GM12878 (cell line): ENCODE data around the gene CHD6. TPM values are rescaled to one million over a fixed set of nuclear protein-coding genes. Genes with fewer than 3 reads are reported as not detected.

Source experiments
- ATAC-seq: fragments of 200-7000 bp; cut with Tn5 transposase; 3 replicates; pipeline ENCODE4 v1.9.1; 2020; ENCODE audit warnings: mild to moderate bottlenecking, moderate library complexity
- BruUV-seq: library from RNA; stranded (reverse); fragments of 400-500 nt; replicated peaks from 2 replicates; lab custom pipeline; 2021; lab: Mats Ljungman, UMichigan
- CTCF ChIA-PET: fragments of 300-600 bp; sonication (Branson Sonifier 250); formaldehyde crosslinking; extraction: SDS; loops from one replicate; lab custom pipeline; 2021; ENCODE audit warnings: inconsistent platforms; lab: Yijun Ruan, JAX
- POLR2A ChIA-PET: fragments of 350-600 bp; formaldehyde crosslinking; extraction: SDS; loops from one replicate; lab custom pipeline; 2021; ENCODE audit warnings: inconsistent platforms; lab: Charles Lee
- RAD21 ChIA-PET: fragments of 300-600 bp; sonication (Branson Sonifier 250); formaldehyde crosslinking; loops from one replicate; lab custom pipeline; 2023; ENCODE audit warnings: antibody characterized with exemption; ENCODE audit not compliant: unreplicated experiment; lab: Charles Lee
- SMC1A ChIA-PET: fragments of 300-600 bp; sonication (Branson Sonifier 250); formaldehyde crosslinking; loops from one replicate; lab custom pipeline; 2023; ENCODE audit not compliant: unreplicated experiment, uncharacterized antibody; lab: Charles Lee
- DNase-seq: peaks from one replicate; pipeline ENCODE4 v3.0.0-alpha.2; 2011; ENCODE audit warnings: low read depth, low spot score
- FAIRE-seq: peaks from 3 replicates; lab custom pipeline; 2011; peaks lifted over from hg19 to GRCh38; lab: Jason Lieb, UNC
- H2AFZ ChIP-seq: 2 replicates; pipeline ENCODE4 v1.6.0; 2011; ENCODE audit warnings: low read depth, low read length, control low read depth; ENCODE audit not compliant: control insufficient read depth
- H3K27ac ChIP-seq: 2 replicates; pipeline ENCODE4 v1.5.1; 2011; ENCODE audit warnings: control low read depth; ENCODE audit not compliant: control insufficient read depth, insufficient read depth
- H3K27me3 ChIP-seq, 2 experiments: replicated peaks in 1 of 2; 2 replicates each; pipeline versions ENCODE4 v1.6.0 to v1.6.1; 2011; ENCODE audit warnings: low read length in 1 of 2; ENCODE audit not compliant: control insufficient read depth in 2 of 2, insufficient read depth in 2 of 2
- H3K36me3 ChIP-seq, 2 experiments: 2 replicates each; pipeline ENCODE4 v1.5.1; 2011; ENCODE audit warnings: low read length in 1 of 2; ENCODE audit not compliant: control insufficient read depth in 2 of 2, insufficient read depth in 2 of 2
- H3K4me1 ChIP-seq: 2 replicates; pipeline ENCODE4 v1.6.1; 2011; ENCODE audit warnings: mild to moderate bottlenecking, low read length, moderate library complexity, mixed read lengths; ENCODE audit not compliant: control insufficient read depth, insufficient read depth
- H3K4me2 ChIP-seq: 2 replicates; pipeline ENCODE4 v1.6.0; 2011; ENCODE audit warnings: control low read depth; ENCODE audit not compliant: control insufficient read depth, insufficient read depth
- H3K4me3 ChIP-seq: fragments of 200-600 bp; sonication (generic); 2 replicates; pipeline ENCODE4 v1.5.1; 2016
- H3K79me2 ChIP-seq: 2 replicates; pipeline ENCODE4 v1.6.0; 2011; ENCODE audit warnings: low read length; ENCODE audit not compliant: control insufficient read depth, insufficient read depth
- H3K9ac ChIP-seq: 2 replicates; pipeline ENCODE4 v1.8.0; 2011; ENCODE audit warnings: low read length, control low read depth, mixed read lengths; ENCODE audit not compliant: control insufficient read depth, insufficient read depth
- H3K9me3 ChIP-seq: replicated peaks from 3 replicates; pipeline ENCODE4 v1.5.1; 2011; ENCODE audit warnings: mild to moderate bottlenecking, low read length; ENCODE audit not compliant: control insufficient read depth, insufficient read depth
- H4K20me1 ChIP-seq: 2 replicates; pipeline ENCODE4 v1.6.0; 2011; ENCODE audit not compliant: control insufficient read depth, insufficient read depth
- ATF7 ChIP-seq: fragments of 450-650 bp; IDR thresholded peaks from 2 replicates; pipeline ENCODE4 v1.6.1; 2016; ENCODE audit warnings: low read depth, mild to moderate bottlenecking
- E4F1 ChIP-seq: fragments of 450-650 bp; IDR thresholded peaks from 2 replicates; pipeline ENCODE4 v1.6.1; 2018; ENCODE audit warnings: borderline replicate concordance, mild to moderate bottlenecking; ENCODE audit not compliant: partially characterized antibody
- KDM1A ChIP-seq: fragments of 200-600 bp; sonication (generic); IDR thresholded peaks from 2 replicates; pipeline ENCODE4 v1.6.1; 2016; ENCODE audit warnings: borderline replicate concordance
- NR2C1 ChIP-seq: fragments of 450-650 bp; IDR thresholded peaks from 2 replicates; pipeline ENCODE4 v1.6.1; 2017; ENCODE audit warnings: antibody characterized with exemption, mild to moderate bottlenecking, moderate library complexity
- PAX5 ChIP-seq: IDR thresholded peaks from 2 replicates; pipeline ENCODE4 v1.6.1; 2011; ENCODE audit warnings: low read depth, low read length, borderline replicate concordance
- RELA ChIP-seq: fragments of 450-650 bp; IDR thresholded peaks from 2 replicates; pipeline ENCODE4 v1.8.0; 2014; ENCODE audit warnings: borderline replicate concordance; ENCODE audit not compliant: partially characterized antibody
- SKIL ChIP-seq: fragments of 450-650 bp; IDR thresholded peaks from 2 replicates; pipeline ENCODE4 v1.6.1; 2017; ENCODE audit warnings: mild to moderate bottlenecking, low read depth, inconsistent platforms; ENCODE audit not compliant: poor library complexity, severe bottlenecking
- WGBS: methylation state at CpG from one replicate; pipeline ENCODE4 v1.1.6; 2016; ENCODE audit warnings: low lambda C conversion rate; ENCODE audit not compliant: insufficient replicate concordance, insufficient coverage; ENCODE audit errors: missing lambda C conversion rate; 5-methylcytosine and 5-hydroxymethylcytosine counted together
- in situ Hi-C: fragments of 300-500 bp; cut with MboI; formaldehyde crosslinking; loops from 9 replicates; pipeline ENCODE4 v1.14.3; 2018; ENCODE audit warnings: mixed read lengths
- intact Hi-C: fragments of 100-400 bp; cut with micrococcal nuclease; formaldehyde crosslinking; loops from one replicate; pipeline ENCODE4 v1.14.2; 2022; ENCODE audit not compliant: unreplicated experiment
- polyA plus RNA-seq, 11 experiments: library from polyadenylated mRNA; depleted of rRNA in 4 of 11; unstranded in 6 of 11; stranded (reverse) in 5 of 11; fragments of >200 nt; fragmentation: Nextera tagmentation in 4 of 11; fragmentation: Illumina TruSeq in 1 of 11; extraction: Ambion mirVana in 4 of 11; extraction: Trizol in 1 of 11; gene quantifications; 1 replicate in 1 of 11; 2 replicates in 10 of 11; pipeline versions ENCODE4 v1.2.1 to v1.2.3, GENCODE V29; 2011 to 2016; ENCODE audit warnings: inconsistent platforms in 2 of 11, missing spikeins in 2 of 11, low read depth in 1 of 11
- total RNA-seq, 4 experiments: library from RNA; depleted of rRNA in 3 of 4; stranded (reverse); fragments of >200 nt in 3 of 4; fragmentation: Illumina TruSeq in 1 of 4; extraction: Trizol in 1 of 4; gene quantifications; 2 replicates each; pipeline versions ENCODE4 v1.2.1 to v1.2.3, GENCODE V29; 2013 to 2021

Gene CHD6
- total and polyA plus RNA-seq, 10 of the 15 experiments (the other 5 are each of a cell fraction or from before 2014, with no cell fraction given), result 4.3 to 25.5 (median 17.1) TPM

GRCh38 chr20:41366546-41367392 lies 251.4 kb downstream of the CHD6 start, which contains the start of gene EMILIN3:
TSS of gene EMILIN3 (minus strand) at chr20:41366818. CDS start at chr20:41366634, 184 bp downstream.
- H3K4me2 ChIP-seq, result no peak within 1 kb of the TSS
- intact Hi-C loops, result no loop called here
- SMC1A ChIA-PET, result no interaction called here

More at GRCh38 chr20:41366546-41367392, 251.4 kb downstream of the CHD6 start, which contains the start of gene EMILIN3:
- ATAC-seq (no peak), FAIRE-seq (no peak), DNase-seq (no peak)
- ChIA-PET POLR2A (no interaction called here), RAD21 (no interaction called here), CTCF (no interaction called here)
- Histone ChIP-seq H3K4me1 (peaks cover 14% of the 10 kb centered on the region), H3K27ac (no peak within 1 kb of the TSS), H3K4me3 (no peak within 1 kb of the TSS), H3K27me3 (peaks cover 0 to 15% of the 10 kb centered on the region in 2 experiments), H4K20me1 (no peaks in the 10 kb centered on the region), H3K9ac (no peak within 1 kb of the TSS), H3K9me3 (no peaks in the 10 kb centered on the region), H3K79me2 (no peaks in the 10 kb centered on the region), H3K36me3 (no peaks in the 10 kb centered on the region), H2AFZ (no peak within 1 kb of the TSS)
- no peak for TF ChIP-seq KDM1A
- no peak for TF ChIP-seq NR2C1
- TF ChIP-seq E4F1, result no peak
- TF ChIP-seq ATF7, result no peak
- TF ChIP-seq PAX5, result no peak
- TF ChIP-seq SKIL, result no peak
- no peak for TF ChIP-seq RELA
- no TSS peak for BruUV-seq
- in situ Hi-C loops, result no loop called here
- WGBS, result 17% methylated on average over 52 of the region's 93 CpGs
